GM19328 (cell line): Measurements from ENCODE around the gene NUTM2E.
"Not testable (repeated sequence)": the region's sequence is repeated elsewhere in the genome, so short reads cannot be mapped to it uniquely, and the experiment has no call there.

Experiments
- ATAC-seq: cut with Tn5 transposase; IDR thresholded peaks from one replicate; pipeline ENCODE4 v1.9.1; 2021; ENCODE audit warnings: mild to moderate bottlenecking, moderate library complexity; ENCODE audit not compliant: unreplicated experiment

The NUTM2E gene

DNA sequence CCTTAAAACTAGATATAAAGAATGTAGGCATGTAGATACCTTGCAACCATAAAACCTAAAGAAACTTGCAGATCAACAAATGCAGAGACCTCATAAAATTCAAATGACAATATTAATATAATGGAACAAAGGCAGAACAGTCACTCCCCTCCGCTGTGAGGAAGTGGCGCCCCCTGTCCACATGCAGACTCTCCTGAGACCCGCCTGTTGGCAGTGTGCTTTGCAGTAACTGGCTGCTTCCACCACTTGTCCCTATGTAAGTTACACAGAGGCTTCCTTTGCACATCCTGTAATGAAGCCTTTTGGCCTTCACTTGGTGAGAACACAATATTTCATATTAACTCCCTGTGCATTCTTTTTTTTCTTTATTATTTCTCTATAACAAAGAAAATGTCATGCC lies 36.3 kb downstream of the NUTM2E start:
- not testable (repeated sequence) for ATAC-seq

- not testable (repeated sequence) for ATAC-seq
These were observed 40.5 kb downstream of the NUTM2E start for GRCh38 chr10:79866903-79867551.

DNA sequence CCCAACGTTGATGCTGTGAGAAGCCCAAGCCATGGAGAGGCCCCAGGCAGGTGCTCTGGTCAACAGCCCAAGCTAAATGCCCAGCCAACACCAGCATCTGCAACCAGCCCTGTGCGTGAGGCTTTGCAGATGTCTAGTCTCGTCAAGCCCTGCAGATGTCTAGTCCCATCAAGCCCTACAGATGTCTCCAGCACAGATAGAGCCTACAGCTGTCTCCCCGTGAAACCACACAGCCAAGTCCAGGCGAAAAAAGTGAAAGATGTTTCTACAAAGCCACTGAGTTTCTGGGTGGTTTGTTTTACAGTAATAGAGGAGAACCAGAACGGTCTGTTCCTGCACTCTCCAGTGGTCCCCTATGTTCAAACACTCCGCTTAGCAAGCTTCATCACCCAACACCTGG lies 41.5 kb downstream of the NUTM2E start:
- not testable (repeated sequence) for ATAC-seq

DNA sequence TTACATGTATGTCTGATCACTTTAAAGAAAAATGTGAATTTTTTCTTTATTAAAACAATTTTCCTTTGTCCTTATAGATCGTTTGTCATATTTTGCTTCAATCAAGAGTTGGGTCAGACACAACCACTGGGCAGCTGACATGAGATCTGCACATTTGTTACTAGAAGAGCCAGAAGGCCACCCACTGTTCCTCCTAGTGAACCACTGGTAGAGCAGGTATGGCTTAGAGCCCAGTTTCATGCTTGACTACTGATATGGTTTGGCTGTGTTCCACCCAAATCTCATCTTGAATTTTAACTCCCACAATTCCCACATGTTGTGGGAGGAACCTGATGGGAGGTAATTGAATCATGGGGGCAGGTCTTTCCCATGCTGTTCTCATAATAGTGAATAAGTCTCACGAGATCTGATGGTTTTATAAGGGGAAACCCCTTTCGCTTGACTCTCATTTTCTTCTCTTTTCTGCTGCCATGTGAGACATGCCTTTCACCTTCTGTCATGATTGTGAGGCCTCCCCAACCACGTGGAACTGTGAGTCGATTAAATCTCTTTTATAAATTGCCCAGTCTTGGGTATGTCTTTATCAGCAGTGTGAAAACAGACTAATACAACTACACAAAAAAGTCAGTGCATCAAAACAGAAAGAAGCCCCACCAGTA lies 43.0 kb downstream of the NUTM2E start:
- ATAC-seq = not testable (repeated sequence)

- not testable (repeated sequence) for ATAC-seq
These were observed 45.2 kb downstream of the NUTM2E start for GRCh38 chr10:79871729-79872128.
